HG02852 (cell line): ENCODE results near the gene MPPED1.

Experiments
- ATAC-seq: cut with Tn5 transposase; IDR thresholded peaks from one replicate; pipeline ENCODE4 v1.9.1; 2021; ENCODE audit warnings: mild to moderate bottlenecking, moderate library complexity; ENCODE audit not compliant: unreplicated experiment

Gene MPPED1

DNA sequence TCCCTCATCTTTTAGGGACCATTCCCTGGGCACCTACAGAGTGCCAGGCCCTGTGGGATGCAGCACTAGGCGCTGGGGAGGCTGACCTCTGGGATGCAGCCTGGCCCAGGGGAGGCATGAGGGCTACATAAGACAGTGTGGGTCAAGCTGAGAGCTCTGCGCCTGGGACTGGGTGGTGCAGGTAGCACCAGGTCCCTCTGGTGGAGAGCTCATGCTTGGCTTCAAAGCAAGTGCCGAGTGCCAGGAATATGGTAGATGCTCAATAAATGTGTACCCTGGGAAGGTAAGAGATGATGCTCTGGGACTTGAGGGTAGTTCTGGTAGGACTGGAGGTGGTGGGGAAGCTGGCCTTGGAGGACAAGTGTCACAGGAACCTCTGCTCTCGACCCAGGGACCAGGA lies 2.0 kb upstream of the MPPED1 start:
- ATAC-seq: no peak

GRCh38 chr22:43411040-43411868 lies 560 bp upstream of the MPPED1 start:
- no peak for ATAC-seq

GRCh38 chr22:43412808-43413795 lies 1.3 kb downstream of the MPPED1 start:
- no peak for ATAC-seq

DNA sequence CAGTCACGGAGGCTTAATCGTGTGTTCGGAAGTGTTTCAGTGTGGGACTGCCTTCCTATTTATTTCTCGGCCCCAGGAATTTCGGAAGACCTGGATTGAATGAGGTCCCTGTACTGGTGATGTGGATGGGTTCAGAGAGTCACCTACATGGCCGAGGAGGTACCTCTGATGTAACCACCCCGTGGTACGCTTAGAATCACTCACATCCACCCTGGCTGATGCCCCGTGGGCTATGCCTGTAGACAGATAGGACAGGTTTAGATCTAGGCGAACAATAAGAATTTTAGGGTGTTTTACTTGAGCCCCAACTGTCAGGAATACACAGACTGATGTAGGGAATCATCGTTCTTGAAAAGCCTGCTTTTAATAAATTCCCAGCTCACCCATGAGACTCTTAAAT lies 2.0 kb downstream of the MPPED1 start:
- no peak for ATAC-seq

DNA sequence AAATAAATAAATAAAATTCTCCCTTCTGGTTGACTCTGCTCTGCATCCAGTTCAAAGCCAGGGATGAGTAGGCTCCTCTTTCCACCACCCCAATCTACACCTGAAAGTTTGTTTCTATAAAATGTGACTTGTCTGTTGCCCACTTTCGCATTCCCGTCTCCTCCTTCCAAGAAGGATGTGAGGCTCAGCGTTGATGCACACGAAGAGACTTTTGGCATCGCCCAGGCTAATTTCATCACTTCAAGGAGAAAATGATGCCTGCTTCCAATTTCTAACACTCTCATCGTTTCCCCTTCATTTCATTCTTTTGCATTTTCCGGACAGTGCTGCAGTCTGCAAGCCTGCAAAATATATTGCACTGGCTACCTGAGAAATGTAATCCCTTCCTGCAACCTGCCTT lies 3.9 kb downstream of the MPPED1 start:
- ATAC-seq: no peak

DNA sequence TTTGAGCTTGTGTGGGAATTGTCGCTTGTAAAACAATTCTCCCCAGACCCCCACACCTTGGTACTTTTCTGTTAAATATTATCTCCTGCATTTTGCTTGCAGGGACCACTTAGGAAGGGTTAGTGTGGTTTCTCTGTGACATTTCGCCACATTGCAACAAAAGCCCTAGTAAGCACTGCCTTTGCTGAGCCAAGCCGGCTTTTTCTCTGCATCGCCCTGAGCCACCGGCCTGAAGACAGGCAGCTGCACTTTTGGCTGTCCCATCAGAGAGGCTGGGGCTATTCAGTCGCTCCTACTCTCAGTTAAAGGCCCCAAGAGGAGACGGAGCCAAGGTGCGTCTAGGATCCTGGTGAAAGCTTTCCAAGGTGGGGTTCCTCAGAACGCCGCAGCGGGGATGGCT lies 5.7 kb downstream of the MPPED1 start:
- ATAC-seq: no peak

DNA sequence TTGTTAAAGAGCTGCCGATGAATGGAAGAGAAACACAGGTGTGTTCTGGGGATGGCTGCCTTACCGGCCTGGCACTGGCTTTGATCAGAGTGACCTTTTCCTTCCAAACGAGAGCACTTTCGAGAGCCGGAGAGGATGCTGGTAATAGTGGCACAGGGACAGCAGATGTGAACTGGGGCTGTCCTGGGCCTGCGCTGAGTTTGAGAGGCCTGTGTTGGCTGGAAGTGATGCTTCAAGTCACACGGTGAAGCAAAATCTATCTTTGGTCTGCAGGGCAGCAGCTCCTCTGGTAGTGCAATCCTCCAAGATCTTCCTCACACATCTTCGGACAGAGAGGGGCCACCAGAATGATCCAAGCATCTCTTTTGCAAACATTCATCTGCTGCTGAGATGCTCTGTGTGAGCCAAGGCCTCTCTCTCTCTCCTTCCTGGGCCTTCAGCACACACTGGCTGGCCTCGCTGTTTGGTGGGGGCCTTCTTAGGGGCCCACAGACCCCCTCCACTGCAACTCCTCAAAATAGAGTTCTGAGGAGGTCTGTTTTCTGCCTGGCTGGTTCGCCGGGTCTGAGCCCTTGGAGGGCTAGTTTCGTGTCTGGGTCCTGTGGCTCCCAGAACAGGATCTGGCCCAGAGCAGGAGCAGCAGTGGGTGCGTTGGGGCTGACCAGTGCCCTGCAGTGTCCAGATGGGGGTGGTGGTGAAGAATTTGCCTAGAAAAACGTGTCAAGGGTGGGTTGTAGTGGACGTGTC lies 6.4 kb downstream of the MPPED1 start:
- ATAC-seq: no peak

GRCh38 chr22:43419371-43420080 lies 7.7 kb downstream of the MPPED1 start:
- ATAC-seq: no peak

- no peak for ATAC-seq
These were observed 9.3 kb downstream of the MPPED1 start for GRCh38 chr22:43421046-43421665.

- no peak for ATAC-seq
These were observed 10.3 kb downstream of the MPPED1 start for GRCh38 chr22:43421914-43422615.

DNA sequence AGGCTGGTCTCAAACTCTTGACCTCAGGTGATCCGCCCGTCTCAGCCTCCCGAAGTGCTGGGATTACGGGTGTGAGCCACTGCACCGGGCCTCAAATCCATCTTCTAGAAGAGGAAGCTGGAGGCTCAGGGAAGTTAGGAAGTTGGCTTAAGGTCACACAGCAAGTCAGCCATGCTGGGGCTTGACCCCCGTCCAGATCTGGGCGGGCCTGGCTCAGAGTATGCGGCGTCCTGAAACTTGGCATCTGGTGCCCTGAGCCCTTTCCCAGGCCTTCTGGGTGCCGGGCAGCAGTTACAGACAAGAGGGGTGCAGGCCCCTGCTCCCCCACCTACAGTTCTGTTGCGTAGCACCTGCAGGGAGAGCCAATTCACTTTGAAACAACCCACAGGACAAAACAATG lies 11.2 kb downstream of the MPPED1 start:
- no peak for ATAC-seq

GRCh38 chr22:43424201-43424600 lies 12.4 kb downstream of the MPPED1 start:
- no peak for ATAC-seq

GRCh38 chr22:43424666-43425630 lies 13.1 kb downstream of the MPPED1 start:
- ATAC-seq: no peak

DNA sequence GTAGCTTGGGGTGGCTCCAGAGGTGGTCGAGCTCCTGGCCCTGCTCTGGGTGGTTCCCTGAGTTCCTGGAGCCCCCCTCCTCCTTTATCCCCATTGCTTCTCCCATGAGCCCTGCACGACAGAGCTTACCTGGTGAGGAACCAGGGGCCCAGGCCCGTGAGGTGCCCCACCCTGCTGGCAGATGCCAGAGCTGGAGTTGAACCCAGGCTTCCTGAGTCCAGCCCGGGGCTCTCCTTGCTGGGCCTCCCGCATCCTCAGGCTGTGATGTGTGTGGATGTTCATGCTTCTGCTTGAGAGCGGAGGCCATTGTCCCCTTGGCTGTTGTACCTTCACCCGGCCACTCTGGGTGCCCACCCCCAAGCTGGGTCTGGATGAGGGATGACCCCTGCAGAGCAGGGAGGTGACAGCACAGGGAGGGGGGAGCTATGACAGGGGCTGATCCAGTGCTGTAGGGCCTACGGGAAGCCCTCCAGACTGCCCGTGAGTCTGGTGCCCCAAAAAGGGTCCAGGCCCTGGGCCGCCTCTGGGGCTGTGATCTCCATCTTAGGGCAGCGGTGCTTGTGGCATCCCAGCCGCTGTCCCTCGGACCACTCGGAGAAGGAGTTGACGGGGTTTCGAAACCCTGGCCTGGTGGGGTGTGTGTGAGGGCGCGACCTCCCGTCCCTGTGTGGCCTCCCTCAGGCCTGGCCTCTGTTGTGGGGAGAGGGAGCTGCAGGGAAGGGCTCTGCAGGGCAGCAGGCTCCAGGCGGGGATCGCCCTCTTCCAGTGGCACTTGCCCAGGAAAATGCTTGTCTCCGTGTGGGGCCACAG lies 14.4 kb downstream of the MPPED1 start:
- ATAC-seq: no peak

- no peak for ATAC-seq
These were observed 15.0 kb downstream of the MPPED1 start for GRCh38 chr22:43426816-43427215.

- no peak for ATAC-seq
These were observed 15.6 kb downstream of the MPPED1 start for GRCh38 chr22:43427296-43428004.

DNA sequence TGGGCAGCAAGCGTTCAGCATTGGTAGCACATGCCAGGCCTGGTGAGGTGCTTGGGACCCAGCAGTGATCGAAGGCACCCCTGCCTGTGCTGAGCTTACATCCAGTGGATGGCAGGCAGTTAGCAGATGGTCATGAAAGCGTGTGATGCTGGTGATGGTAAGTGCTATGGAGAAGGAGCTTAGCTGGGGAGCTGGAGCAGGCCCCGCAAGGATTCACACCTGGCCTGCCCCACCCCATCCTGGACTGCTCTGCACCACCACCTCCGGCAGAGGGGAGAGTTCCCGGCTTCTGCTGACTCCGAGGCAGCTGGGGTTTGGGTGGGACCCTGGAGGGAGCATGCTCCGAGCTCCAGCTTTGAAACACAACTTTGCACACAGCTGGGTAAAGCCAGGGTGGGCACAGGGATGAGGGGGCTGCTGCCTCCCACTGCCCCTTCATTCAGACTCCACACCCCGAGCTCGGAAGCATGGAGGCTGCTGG lies 16.2 kb downstream of the MPPED1 start:
- ATAC-seq: no peak
